GM11168 (cell line): ENCODE data around the gene PPIB.

Experiments used
- in situ Hi-C: fragments of 300-500 bp; cut with MboI; formaldehyde crosslinking; loops from one replicate; pipeline ENCODE4 v1.12.0; 2022; ENCODE audit warnings: low sequenced_read_pairs; ENCODE audit not compliant: unreplicated experiment

Gene PPIB

DNA sequence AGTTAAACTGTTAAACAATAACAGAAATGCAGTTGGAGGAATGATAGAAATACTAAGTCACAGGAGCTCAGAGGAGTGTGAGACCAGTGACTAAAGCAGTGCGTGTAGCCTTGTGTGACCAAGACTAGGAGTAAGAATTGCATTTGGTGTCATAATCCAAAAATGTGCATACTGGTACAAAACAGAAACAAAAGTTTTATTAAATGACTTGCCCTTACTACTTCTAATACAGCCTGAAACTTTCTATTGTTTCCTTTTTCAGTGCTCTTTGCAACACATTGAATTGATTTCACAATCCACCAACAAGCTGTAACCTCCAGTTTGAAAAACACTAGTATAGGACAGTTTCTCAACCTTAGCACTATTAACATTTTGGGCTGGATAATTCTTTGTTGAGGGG lies 49.9 kb downstream of the PPIB start:
- in situ Hi-C loops, result loop anchor here (5.0 kb wide), 1 partner anchor 44 kb away; no protein-coding TSS in a partner anchor

DNA sequence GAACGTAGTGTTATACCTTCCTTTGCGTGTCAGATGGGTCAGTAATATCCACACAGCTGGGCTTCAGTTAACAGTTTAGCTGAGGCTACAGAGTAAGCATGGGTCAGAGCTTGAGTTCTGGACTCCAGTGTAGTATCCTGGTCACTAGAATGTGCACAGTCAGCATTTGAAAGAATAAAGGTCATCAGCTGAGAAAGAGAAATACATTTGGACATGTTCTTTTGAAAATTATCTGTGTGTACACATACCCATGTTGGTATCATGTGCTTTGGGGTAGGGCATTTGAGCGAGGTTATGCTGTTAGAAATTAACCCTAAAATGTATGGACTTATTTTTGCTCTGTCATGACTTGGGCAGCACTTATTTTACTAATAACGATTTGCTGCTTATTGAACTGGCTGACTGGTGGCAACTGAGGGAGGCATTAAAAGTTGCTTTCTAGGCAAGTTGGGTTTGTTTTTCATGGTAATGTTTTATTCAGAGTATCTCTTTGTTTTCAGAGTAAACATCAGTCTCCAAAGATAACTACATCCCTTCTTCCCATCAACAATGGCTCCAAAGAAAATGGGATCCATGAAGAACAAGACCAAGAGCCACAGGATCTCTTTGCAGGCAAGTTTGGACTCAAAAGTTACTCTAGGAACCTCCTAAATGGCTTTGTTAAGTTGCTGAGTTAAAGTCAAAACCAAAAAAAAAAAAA lies 50.6 kb downstream of the PPIB start:
- in situ Hi-C loops, result loop anchor here (5.0 kb wide), 1 partner anchor 45 kb away; no protein-coding TSS in a partner anchor

DNA sequence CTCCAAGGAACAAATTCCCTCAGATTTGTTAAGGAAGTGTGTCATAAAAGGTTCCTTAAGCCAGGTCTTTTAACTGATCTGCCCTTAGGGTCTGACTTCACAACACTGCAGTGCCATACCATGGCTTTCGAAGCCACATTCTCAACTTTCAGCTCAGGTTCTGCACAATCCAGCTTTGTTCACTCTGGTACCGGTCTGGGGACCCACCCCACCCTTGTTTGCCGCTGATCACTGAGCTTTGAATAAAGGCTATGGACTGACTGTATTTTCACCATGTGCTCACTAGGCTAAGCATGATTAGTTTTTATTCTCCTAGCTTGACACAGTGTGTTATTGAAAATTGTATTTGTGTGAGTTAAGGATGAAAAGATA lies 51.2 kb downstream of the PPIB start:
- in situ Hi-C loops, result loop anchor here (5.0 kb wide), 1 partner anchor 46 kb away; no protein-coding TSS in a partner anchor

DNA sequence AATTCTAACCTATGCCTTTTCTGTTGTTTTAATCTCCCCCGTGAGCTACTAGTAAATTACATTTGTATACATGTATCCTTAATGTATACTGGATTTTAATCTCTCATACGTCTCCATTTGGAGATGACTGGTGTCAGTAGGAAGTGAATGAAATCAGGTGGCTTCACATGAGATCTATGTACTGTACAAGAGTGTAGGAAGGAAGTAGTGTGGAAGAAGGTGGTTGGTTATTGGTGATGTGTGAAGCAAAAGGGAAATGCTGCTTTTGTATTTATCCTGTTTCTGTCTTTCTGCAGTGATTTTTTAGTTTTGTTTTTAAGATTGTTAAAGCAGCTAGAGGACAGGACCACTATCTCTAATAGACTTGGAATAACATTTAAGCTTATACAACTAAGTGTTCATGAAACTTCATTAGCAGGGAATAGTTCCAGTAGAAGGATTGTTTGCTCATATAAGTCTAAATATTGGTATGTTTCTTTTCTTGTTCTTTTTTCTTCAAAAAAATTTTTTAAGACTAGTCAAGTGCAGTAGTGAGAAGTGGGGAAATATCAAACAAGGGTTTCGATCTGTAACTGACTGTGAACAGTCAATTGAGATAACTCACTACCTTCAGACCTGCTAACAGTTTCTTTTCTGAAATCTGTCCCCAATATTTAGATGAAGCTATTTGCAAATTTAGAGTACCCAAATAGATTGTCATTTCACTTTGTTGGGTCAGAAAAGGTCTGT lies 51.7 kb downstream of the PPIB start:
- in situ Hi-C loops, result loop anchor here (5.0 kb wide), 1 partner anchor 46 kb away; no protein-coding TSS in a partner anchor

DNA sequence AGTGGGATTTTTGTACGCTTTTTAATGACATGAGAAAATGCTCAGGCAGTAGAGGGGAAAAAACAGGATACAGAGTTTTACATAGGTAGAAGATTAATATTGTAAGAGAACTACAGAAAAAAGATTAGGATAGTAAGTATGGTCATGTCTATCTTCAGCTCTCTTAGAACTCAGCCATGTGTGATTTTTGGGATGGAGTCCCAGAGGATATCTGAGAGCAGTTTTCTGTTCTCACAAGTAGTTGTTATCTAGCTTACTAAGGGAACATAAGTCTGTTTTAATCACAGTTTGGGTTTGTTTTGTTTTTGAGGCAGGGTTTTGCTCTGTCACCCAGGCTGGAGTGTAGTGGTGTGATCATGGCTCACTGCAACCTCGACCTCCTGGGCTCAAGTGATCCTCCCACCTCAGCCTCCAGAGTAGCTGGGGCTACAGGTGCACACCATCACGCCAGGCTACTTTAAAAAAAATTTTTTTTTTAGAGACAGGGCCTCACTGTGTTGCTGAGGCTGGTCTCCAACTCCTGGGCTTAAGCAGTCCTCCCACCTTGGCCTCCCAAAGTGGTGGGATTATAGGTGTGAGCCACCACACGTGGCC lies 52.6 kb downstream of the PPIB start:
- in situ Hi-C loops, result loop anchor here (5.0 kb wide), 1 partner anchor 47 kb away; no protein-coding TSS in a partner anchor

DNA sequence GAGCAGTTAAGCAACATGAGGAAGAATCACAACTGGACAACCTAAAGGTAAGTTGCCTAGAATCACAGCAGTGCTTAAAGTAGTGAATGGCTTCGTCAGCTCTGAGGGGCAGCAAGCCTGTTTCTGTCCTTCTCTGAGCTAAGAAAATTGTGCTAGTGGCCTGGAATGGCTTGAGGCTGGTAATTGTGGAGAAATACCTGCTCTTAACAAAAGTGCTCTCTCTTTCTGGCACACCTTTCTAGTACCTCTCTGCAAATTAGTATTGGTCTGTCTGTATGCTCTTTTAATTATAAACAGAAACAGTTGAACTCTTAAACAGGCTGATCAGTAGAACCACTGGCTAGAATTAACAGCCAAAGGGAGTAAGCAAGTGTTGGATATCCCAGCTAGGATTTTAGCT lies 55.5 kb downstream of the PPIB start:
- in situ Hi-C loops, result no loop called here
